Measurements from ENCODE around the gene CDC25A. TPM values are rescaled to one million over a fixed set of nuclear protein-coding genes. Genes with fewer than 3 reads are reported as not detected.

CDC25A gene
- total and polyA plus RNA-seq, 9 of the 15 experiments (the other 6 are each of a cell fraction or from before 2014, with no cell fraction given) = 3.4 to 61.3 (median 51.8) TPM

- Histone ChIP-seq H4K20me1 (replicated peaks; ENCODE audit: control insufficient read depth, insufficient read depth, low read length) (no peaks in the 10 kb centered on the region), H3K4me2 (ENCODE audit: insufficient read depth, low read length) (no peak overlapping the region), H3K4me1 (replicated peaks in 1 of 2; ENCODE audit: control insufficient read depth in 2 of 2, insufficient read depth in 2 of 2, low read length in 2 of 2) (peaks cover 0 to 5% of the 10 kb centered on the region in 2 experiments; a peak in 3 of 5 replicates), H3K9me3 (replicated peaks; ENCODE audit: control insufficient read depth, insufficient read depth, low read depth, low read length) (no peaks in the 10 kb centered on the region), H3K9me1 (ENCODE audit: control insufficient read depth, insufficient read depth, low read length) (no peaks in the 10 kb centered on the region), H3K27me3 (ENCODE audit: control insufficient read depth in 2 of 2, insufficient read depth in 2 of 2, low read length in 2 of 2) (no peaks in the 10 kb centered on the region; a peak in 2 of 5 replicates), H3K79me2 (ENCODE audit: control insufficient read depth, insufficient read depth, low read length) (no peaks in the 10 kb centered on the region), H2AFZ (ENCODE audit: low read depth, low read length) (no peak overlapping the region), H3K27ac (ENCODE audit: extremely low read depth, low read depth, low read length) (no peak overlapping the region), H3K9ac (ENCODE audit: insufficient read depth in 1 of 2, low read depth in 2 of 2, low read length in 2 of 2) (no peak overlapping the region), H3K4me3 (no peak overlapping the region), H3K36me3 (ENCODE audit: control insufficient read depth, insufficient read depth, low read length) (no peaks in the 10 kb centered on the region)
- DNase-seq (ENCODE audit: extremely low read depth in 1 of 4, low spot score in 3 of 4) (no peak), FAIRE-seq (no peak), ATAC-seq (peak; percentile 46)
- 44% methylated on average over 6 of the region's 9 CpGs for WGBS (ENCODE audit: insufficient coverage, low coverage, missing lambda C conversion rate)
- POLR2A ChIA-PET = no interaction called here
- CTCF ChIA-PET (ENCODE audit: low intra/inter-chr PET ratio) = no interaction called here
- in situ Hi-C loops (cut with MboI) (no loop called here), intact Hi-C loops (cut with micrococcal nuclease) (no loop called here)
- BruUV-seq (replicated peaks) = no TSS peak
- TF ChIP-seq RBM34 (IDR thresholded peaks at IDR 0.05; ENCODE audit: borderline replicate concordance, insufficient read depth, low read length) = no peak
- no peak for TF ChIP-seq PHF20 (IDR thresholded peaks at IDR 0.05; ENCODE audit: partially characterized antibody)
- TF ChIP-seq E2F5 (CRISPR knock-in tag; IDR thresholded peaks at IDR 0.05) = no peak
- no peak for TF ChIP-seq GTF3C2 (IDR thresholded peaks at IDR 0.05; ENCODE audit: borderline replicate concordance, extremely low read depth, insufficient read length)
- TF ChIP-seq TCF7 (IDR thresholded peaks at IDR 0.05; ENCODE audit: borderline replicate concordance) = no peak
- no peak for TF ChIP-seq HDAC8 (tag; IDR thresholded peaks at IDR 0.05)
- no peak for TF ChIP-seq HMG20A (CRISPR knock-in tag; conservative IDR thresholded peaks at IDR 0.05)
- TF ChIP-seq ZBTB12 (CRISPR knock-in tag; IDR thresholded peaks at IDR 0.05) = no peak
- TF ChIP-seq DACH1 (IDR thresholded peaks at IDR 0.05; ENCODE audit: partially characterized antibody) = no peak
Observed at GRCh38 chr3:48220746-48221145, 32.5 kb upstream of the CDC25A start.
